Measurements from ENCODE around the gene SPRY1.

SPRY1 gene

GRCh38 chr4:123396307-123397143 is at the start of gene SPRY1:
TSS of gene SPRY1 (plus strand) at chr4:123396795. CDS start at chr4:123401592, 4,797 bp downstream.
- peak; percentile 64 for DNase-seq

GRCh38 chr4:123346951-123347350 is 49.6 kb upstream of the SPRY1 start:
- no peak for DNase-seq

- no peak for DNase-seq
Observed at GRCh38 chr4:123348946-123349345, 47.6 kb upstream of the SPRY1 start.

GRCh38 chr4:123349421-123350190 is 47.0 kb upstream of the SPRY1 start:
- no peak for DNase-seq

- peak; percentile 1 for DNase-seq
Observed at GRCh38 chr4:123350191-123350544, 46.4 kb upstream of the SPRY1 start.

GRCh38 chr4:123350726-123351125 is 45.9 kb upstream of the SPRY1 start:
- no peak for DNase-seq

- DNase-seq: no peak
Observed at GRCh38 chr4:123351713-123352112, 44.9 kb upstream of the SPRY1 start.

GRCh38 chr4:123352240-123352945 is 44.2 kb upstream of the SPRY1 start:
- DNase-seq: no peak

- DNase-seq: no peak
Observed at GRCh38 chr4:123352966-123353365, 43.6 kb upstream of the SPRY1 start.

GRCh38 chr4:123353656-123354055 is 42.9 kb upstream of the SPRY1 start:
- no peak for DNase-seq

GRCh38 chr4:123354701-123355100 is 41.9 kb upstream of the SPRY1 start:
- no peak for DNase-seq

- DNase-seq: no peak
Observed at GRCh38 chr4:123356921-123357320, 39.7 kb upstream of the SPRY1 start.

- DNase-seq: no peak
Observed at GRCh38 chr4:123359449-123360315, 36.9 kb upstream of the SPRY1 start.

- DNase-seq: no peak
Observed at GRCh38 chr4:123361195-123361861, 35.3 kb upstream of the SPRY1 start.

GRCh38 chr4:123362103-123362502 is 34.5 kb upstream of the SPRY1 start:
- DNase-seq: no peak

- DNase-seq: no peak
Observed at GRCh38 chr4:123363729-123364128, 32.9 kb upstream of the SPRY1 start.

GRCh38 chr4:123364906-123365305 is 31.7 kb upstream of the SPRY1 start:
- no peak for DNase-seq

- DNase-seq: no peak
Observed at GRCh38 chr4:123365412-123365811, 31.2 kb upstream of the SPRY1 start.

- no peak for DNase-seq
Observed at GRCh38 chr4:123366144-123366748, 30.3 kb upstream of the SPRY1 start.

GRCh38 chr4:123378794-123379193 is 17.8 kb upstream of the SPRY1 start:
- DNase-seq: no peak

- no peak for DNase-seq
Observed at GRCh38 chr4:123379392-123379791, 17.2 kb upstream of the SPRY1 start.
